AG04449 (cell line): ENCODE measurements around the gene TSEN2.
"Not testable (repeated sequence)": the region's sequence is repeated elsewhere in the genome, so short reads cannot be mapped to it uniquely, and the experiment has no call there.

ENCODE experiments used
- CTCF ChIA-PET: fragments of 350-600 bp; formaldehyde crosslinking; extraction: SDS; loops from one replicate; lab custom pipeline; 2021; ENCODE audit warnings: antibody characterized with exemption; lab: Yijun Ruan, JAX
- POLR2A ChIA-PET: fragments of 400-600, 350-600 bp; formaldehyde crosslinking; extraction: SDS; loops from one replicate; lab custom pipeline; 2020; ENCODE audit warnings: antibody characterized with exemption, inconsistent platforms; lab: Yijun Ruan, JAX
- DNase-seq: peaks from one replicate; pipeline ENCODE4 v3.0.0-alpha.2; 2010; ENCODE audit warnings: low read depth, low spot score
- H3K4me3 ChIP-seq: 2 replicates; pipeline ENCODE4 v1.5.1; 2011; ENCODE audit warnings: low read depth, mild to moderate bottlenecking, control low read depth, low read length
- CTCF ChIP-seq: IDR thresholded peaks from one replicate; pipeline ENCODE4 v1.5.1; 2011; ENCODE audit warnings: mild to moderate bottlenecking, moderate library complexity, low read length, control low read depth, inconsistent platforms; ENCODE audit not compliant: insufficient read depth; ENCODE audit errors: missing control alignments

The TSEN2 gene

GRCh38 chr3:12456441-12456840, 27.8 kb upstream of the TSEN2 start:
- ChIA-PET CTCF (no interaction called here), POLR2A (no interaction called here)
- H3K4me3 ChIP-seq: no peak overlapping the region
- DNase-seq: no peak
- TF ChIP-seq CTCF: no peak

DNA sequence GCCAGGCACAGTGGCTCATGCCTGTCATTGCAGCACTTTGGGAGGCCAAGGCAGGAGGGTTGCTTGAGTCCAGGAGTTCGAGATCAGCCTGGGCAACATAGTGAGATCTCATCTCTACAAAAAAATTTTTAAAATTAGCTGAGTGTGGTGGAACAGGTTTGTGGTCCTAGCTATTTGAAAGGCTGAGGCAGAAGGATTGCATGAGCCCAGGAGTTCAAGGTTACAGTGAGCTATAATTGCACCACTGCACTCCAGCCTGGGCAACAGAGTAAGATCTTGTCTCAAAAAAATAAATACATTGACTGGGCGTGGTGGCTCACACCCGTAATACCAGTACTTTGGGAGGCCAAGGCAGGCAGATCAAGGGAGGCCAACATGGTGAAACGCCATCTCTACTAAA, 26.9 kb upstream of the TSEN2 start:
- not testable (repeated sequence) for DNase-seq, H3K4me3 ChIP-seq
- POLR2A ChIA-PET: interaction anchor here (0.7 kb wide), 1 partner anchor 9 kb away, joined by 3 read pairs; no protein-coding TSS in a partner anchor
- CTCF ChIA-PET: interaction anchor here (1.3 to 2.7 kb wide), 3 partner anchors 17 to 322 kb away, joined by 4 to 14 read pairs (median 5); no protein-coding TSS in a partner anchor

- CTCF ChIA-PET: interaction anchor here (1.3 to 2.7 kb wide), 2 partner anchors 20 to 324 kb away, joined by 5 to 14 read pairs; no protein-coding TSS in a partner anchor
- no peak overlapping the region for H3K4me3 ChIP-seq
- no peak for TF ChIP-seq CTCF
- POLR2A ChIA-PET: no interaction called here
- no peak for DNase-seq
Measured at GRCh38 chr3:12458901-12459300, 25.4 kb upstream of the TSEN2 start.

DNA sequence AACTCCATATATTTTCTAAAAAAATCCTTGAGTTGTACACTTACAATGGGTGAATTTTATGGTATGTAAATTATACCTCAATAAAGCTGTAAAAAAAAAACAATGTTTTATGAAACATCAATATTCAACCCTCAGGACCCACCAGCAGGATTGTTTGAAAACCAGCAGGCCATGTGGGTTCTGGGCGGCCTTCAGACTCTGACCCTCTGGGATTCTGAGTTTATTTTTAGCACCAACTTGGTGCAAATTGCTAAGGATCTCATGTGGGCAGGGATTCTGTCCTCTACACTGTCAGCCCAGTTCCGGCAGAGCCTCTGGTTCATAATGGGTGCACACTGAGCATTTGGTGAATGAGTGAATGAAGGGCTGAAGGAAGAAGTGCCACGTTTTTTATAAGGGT, 24.2 kb upstream of the TSEN2 start:
- ChIA-PET POLR2A (no interaction called here), CTCF (interaction anchor here (1.0 to 3.1 kb wide), 3 partner anchors 19 to 325 kb away, joined by 3 to 13 read pairs (median 3); no protein-coding TSS in a partner anchor)
- no peak for TF ChIP-seq CTCF
- DNase-seq: no peak
- H3K4me3 ChIP-seq: no peak overlapping the region

DNA sequence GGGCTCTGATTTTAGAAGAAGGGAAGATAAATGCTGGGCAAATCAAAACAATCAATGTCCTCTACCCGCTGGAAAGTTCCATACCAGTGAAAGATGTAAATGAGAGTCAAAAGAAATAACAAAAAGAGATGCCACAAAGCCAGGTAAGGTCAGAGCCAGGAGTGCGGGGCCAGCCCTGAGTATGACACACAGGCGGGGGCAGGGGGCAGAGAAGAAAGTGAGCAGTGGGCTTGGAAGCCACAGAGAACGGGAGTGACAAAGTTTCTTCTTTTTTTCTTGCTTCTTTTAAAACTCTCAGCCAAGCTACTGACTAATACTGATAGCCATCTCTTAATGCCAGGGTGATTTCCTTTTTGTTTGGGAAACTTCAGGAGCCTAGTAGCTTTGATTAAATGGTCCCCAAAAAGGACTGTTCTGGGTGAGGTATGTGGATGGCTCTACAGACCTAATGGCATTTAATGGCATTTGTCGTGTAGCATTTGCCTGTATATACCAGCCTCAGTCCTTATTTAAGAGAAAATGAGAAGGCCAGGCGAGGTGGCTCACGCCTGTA, 23.1 kb upstream of the TSEN2 start:
- TF ChIP-seq CTCF: no peak
- no peak overlapping the region for H3K4me3 ChIP-seq
- ChIA-PET POLR2A (no interaction called here), CTCF (interaction anchor here (0.8 to 3.1 kb wide), 4 partner anchors 9 to 326 kb away, joined by 3 to 13 read pairs (median 4); no protein-coding TSS in a partner anchor)
- no peak for DNase-seq

GRCh38 chr3:12462159-12462947, 21.9 kb upstream of the TSEN2 start:
- ChIA-PET POLR2A (no interaction called here), CTCF (interaction anchor here (0.9 to 3.1 kb wide), 2 partner anchors 17 to 327 kb away, joined by 3 to 13 read pairs; no protein-coding TSS in a partner anchor)
- TF ChIP-seq CTCF: no peak
- no peak for DNase-seq
- H3K4me3 ChIP-seq: no peak overlapping the region
